Panc1 (cell line): Measurements from ENCODE around the gene SLC6A11. TPM values are rescaled to one million over a fixed set of nuclear protein-coding genes. Genes with fewer than 3 reads are reported as not detected.

Experiments used
- ATAC-seq: fragments of 200-7000 bp; cut with Tn5 transposase; 2 replicates; pipeline ENCODE4 v1.9.1; 2020; ENCODE audit warnings: mild to moderate bottlenecking, moderate library complexity
- BruUV-seq: library from RNA; stranded (reverse); fragments of 400-500 nt; replicated peaks from 2 replicates; lab custom pipeline; 2021; lab: Mats Ljungman, UMichigan
- CTCF ChIA-PET: fragments of 300-600 bp; sonication (Branson Sonifier 250); formaldehyde crosslinking; loops from one replicate; lab custom pipeline; 2022; ENCODE audit warnings: antibody characterized with exemption; lab: Charles Lee
- POLR2A ChIA-PET: fragments of 300-600 bp; sonication (Branson Sonifier 250); formaldehyde crosslinking; loops from one replicate; lab custom pipeline; 2022; ENCODE audit warnings: antibody characterized with exemption; lab: Charles Lee
- DNase-seq: peaks from one replicate; pipeline ENCODE4 v3.0.0-alpha.2; 2010; ENCODE audit warnings: low read depth, low spot score
- H3K27ac ChIP-seq: 2 replicates; pipeline ENCODE4 v1.5.1; 2011; ENCODE audit warnings: mild to moderate bottlenecking, low read length, inconsistent platforms
- H3K27me3 ChIP-seq: fragments of 200-500 bp; sonication (Bioruptor generic); 2 replicates; pipeline ENCODE4 v1.6.0; 2014; ENCODE audit warnings: low read length, inconsistent platforms; ENCODE audit not compliant: control insufficient read depth, insufficient read depth
- H3K36me3 ChIP-seq: fragments of 200-500 bp; sonication (Bioruptor generic); 2 replicates; pipeline ENCODE4 v1.5.1; 2014; ENCODE audit warnings: inconsistent platforms, mild to moderate bottlenecking, low read length, moderate library complexity; ENCODE audit not compliant: control insufficient read depth, insufficient read depth
- H3K4me1 ChIP-seq: 2 replicates; pipeline ENCODE4 v1.5.1; 2011; ENCODE audit warnings: inconsistent platforms, mild to moderate bottlenecking, low read length, moderate library complexity; ENCODE audit not compliant: control insufficient read depth, insufficient read depth
- H3K4me3 ChIP-seq, 2 experiments: 2 replicates each; pipeline ENCODE4 v1.5.1; 2011 to 2012; ENCODE audit warnings: low read depth in 2 of 2, low read length in 2 of 2, mild to moderate bottlenecking in 2 of 2, inconsistent platforms in 1 of 2, moderate library complexity in 1 of 2
- H3K9me3 ChIP-seq: fragments of 200-500 bp; sonication (Bioruptor generic); 2 replicates; pipeline ENCODE4 v1.5.1; 2014; ENCODE audit warnings: low read depth, mild to moderate bottlenecking, inconsistent platforms, low read length, moderate library complexity; ENCODE audit not compliant: control insufficient read depth, insufficient read depth
- POLR2AphosphoS5 ChIP-seq: IDR thresholded peaks from 2 replicates; pipeline ENCODE4 v1.6.1; 2012; ENCODE audit warnings: mild to moderate bottlenecking, low read depth, low read length, moderate library complexity
- SIN3A ChIP-seq: IDR thresholded peaks from 2 replicates; pipeline ENCODE4 v1.6.1; 2012; ENCODE audit warnings: low read depth, mild to moderate bottlenecking, low read length, moderate library complexity, borderline replicate concordance; ENCODE audit not compliant: insufficient read depth
- TCF7L2 ChIP-seq: IDR thresholded peaks from 2 replicates; pipeline ENCODE4 v1.6.1; 2011; ENCODE audit warnings: mild to moderate bottlenecking, low read depth, low read length, inconsistent platforms
- in situ Hi-C: cut with HindIII; loops from 2 replicates; pipeline ENCODE4 v1.10.0; 2016; ENCODE audit warnings: low sequenced_read_pairs, low pct_unique_long_range_greater_than_20kb
- intact Hi-C: fragments of 100-400 bp; cut with micrococcal nuclease; formaldehyde crosslinking; loops from one replicate; pipeline ENCODE4 v1.10.0; 2022; ENCODE audit not compliant: unreplicated experiment
- total RNA-seq: library from RNA; stranded (reverse); gene quantifications from one replicate; pipeline ENCODE4 v1.2.1, GENCODE V29; 2021; ENCODE audit not compliant: unreplicated experiment
- TF ChIP-seq, protein P1 (sequence below): fragments of 450-650 bp; IDR thresholded peaks from 2 replicates; pipeline ENCODE4 v1.5.1; 2017; ENCODE audit warnings: mild to moderate bottlenecking
- TF ChIP-seq, protein P2 (sequence below), 2 experiments: IDR thresholded peaks; 2 replicates each; pipeline ENCODE4 v1.6.1; 2011 to 2012; ENCODE audit warnings: low read depth in 2 of 2, control low read depth in 1 of 2, low read length in 1 of 2, mild to moderate bottlenecking in 1 of 2, moderate library complexity in 1 of 2; ENCODE audit not compliant: insufficient read depth in 1 of 2

Gene SLC6A11
- total RNA-seq, 1 experiment from 2014 or later, result not detected

- Histone ChIP-seq H3K36me3 (no peaks in the 10 kb centered on the region), H3K27ac (no peak overlapping the region), H3K9me3 (peaks cover 3% of the 10 kb centered on the region; the same call in 1 of the 2 replicates), H3K4me1 (no peaks in the 10 kb centered on the region), H3K4me3 (no peak overlapping the region), H3K27me3 (peaks cover 12% of the 10 kb centered on the region)
- intact Hi-C loops (no loop called here), in situ Hi-C loops (no loop called here)
- DNase-seq, result no peak
- ChIA-PET POLR2A (interaction anchor here (0.5 kb wide), 1 partner anchor 714 kb away, joined by 5 read pairs; no protein-coding TSS in a partner anchor), CTCF (no interaction called here)
- no peak for TF ChIP-seq SIN3A
- TF ChIP-seq TCF7L2, result no peak
- TF ChIP-seq, protein P1, sequence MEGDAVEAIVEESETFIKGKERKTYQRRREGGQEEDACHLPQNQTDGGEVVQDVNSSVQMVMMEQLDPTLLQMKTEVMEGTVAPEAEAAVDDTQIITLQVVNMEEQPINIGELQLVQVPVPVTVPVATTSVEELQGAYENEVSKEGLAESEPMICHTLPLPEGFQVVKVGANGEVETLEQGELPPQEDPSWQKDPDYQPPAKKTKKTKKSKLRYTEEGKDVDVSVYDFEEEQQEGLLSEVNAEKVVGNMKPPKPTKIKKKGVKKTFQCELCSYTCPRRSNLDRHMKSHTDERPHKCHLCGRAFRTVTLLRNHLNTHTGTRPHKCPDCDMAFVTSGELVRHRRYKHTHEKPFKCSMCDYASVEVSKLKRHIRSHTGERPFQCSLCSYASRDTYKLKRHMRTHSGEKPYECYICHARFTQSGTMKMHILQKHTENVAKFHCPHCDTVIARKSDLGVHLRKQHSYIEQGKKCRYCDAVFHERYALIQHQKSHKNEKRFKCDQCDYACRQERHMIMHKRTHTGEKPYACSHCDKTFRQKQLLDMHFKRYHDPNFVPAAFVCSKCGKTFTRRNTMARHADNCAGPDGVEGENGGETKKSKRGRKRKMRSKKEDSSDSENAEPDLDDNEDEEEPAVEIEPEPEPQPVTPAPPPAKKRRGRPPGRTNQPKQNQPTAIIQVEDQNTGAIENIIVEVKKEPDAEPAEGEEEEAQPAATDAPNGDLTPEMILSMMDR, result no peak
- ATAC-seq, result no peak
- no TSS peak for BruUV-seq
These were observed 73.4 kb downstream of the SLC6A11 start for GRCh38 chr3:10889206-10889960.

GRCh38 chr3:10890665-10891064, 74.6 kb downstream of the SLC6A11 start:
- no peak for TF ChIP-seq SIN3A
- no peak for TF ChIP-seq TCF7L2
- TF ChIP-seq, protein P1, result no peak
- TF ChIP-seq, protein P2, sequence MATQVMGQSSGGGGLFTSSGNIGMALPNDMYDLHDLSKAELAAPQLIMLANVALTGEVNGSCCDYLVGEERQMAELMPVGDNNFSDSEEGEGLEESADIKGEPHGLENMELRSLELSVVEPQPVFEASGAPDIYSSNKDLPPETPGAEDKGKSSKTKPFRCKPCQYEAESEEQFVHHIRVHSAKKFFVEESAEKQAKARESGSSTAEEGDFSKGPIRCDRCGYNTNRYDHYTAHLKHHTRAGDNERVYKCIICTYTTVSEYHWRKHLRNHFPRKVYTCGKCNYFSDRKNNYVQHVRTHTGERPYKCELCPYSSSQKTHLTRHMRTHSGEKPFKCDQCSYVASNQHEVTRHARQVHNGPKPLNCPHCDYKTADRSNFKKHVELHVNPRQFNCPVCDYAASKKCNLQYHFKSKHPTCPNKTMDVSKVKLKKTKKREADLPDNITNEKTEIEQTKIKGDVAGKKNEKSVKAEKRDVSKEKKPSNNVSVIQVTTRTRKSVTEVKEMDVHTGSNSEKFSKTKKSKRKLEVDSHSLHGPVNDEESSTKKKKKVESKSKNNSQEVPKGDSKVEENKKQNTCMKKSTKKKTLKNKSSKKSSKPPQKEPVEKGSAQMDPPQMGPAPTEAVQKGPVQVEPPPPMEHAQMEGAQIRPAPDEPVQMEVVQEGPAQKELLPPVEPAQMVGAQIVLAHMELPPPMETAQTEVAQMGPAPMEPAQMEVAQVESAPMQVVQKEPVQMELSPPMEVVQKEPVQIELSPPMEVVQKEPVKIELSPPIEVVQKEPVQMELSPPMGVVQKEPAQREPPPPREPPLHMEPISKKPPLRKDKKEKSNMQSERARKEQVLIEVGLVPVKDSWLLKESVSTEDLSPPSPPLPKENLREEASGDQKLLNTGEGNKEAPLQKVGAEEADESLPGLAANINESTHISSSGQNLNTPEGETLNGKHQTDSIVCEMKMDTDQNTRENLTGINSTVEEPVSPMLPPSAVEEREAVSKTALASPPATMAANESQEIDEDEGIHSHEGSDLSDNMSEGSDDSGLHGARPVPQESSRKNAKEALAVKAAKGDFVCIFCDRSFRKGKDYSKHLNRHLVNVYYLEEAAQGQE (IDR thresholded peaks at IDR 0.05; ENCODE audit: insufficient read depth in 1 of 2, low read depth in 2 of 2, low read length in 1 of 2), result no peak
- no peak for TF ChIP-seq POLR2AphosphoS5
- ATAC-seq, result no peak
- ChIA-PET POLR2A (no interaction called here), CTCF (no interaction called here)
- in situ Hi-C loops (no loop called here), intact Hi-C loops (no loop called here)
- Histone ChIP-seq H3K27me3 (peaks cover 5% of the 10 kb centered on the region; the same call in 1 of the 2 replicates), H3K36me3 (no peaks in the 10 kb centered on the region), H3K4me3 (no peak overlapping the region), H3K9me3 (peaks cover 3% of the 10 kb centered on the region; the same call in 1 of the 2 replicates), H3K27ac (no peak overlapping the region), H3K4me1 (no peaks in the 10 kb centered on the region)
- BruUV-seq, result no TSS peak
- no peak for DNase-seq
